Mesodermal cell (in vitro differentiated cells): ENCODE results near the gene ELMO3.

Source experiments
- H3K27ac ChIP-seq: 2 replicates; pipeline ENCODE4 v1.7.0; 2013; ENCODE audit warnings: mild to moderate bottlenecking, low read depth, low read length, moderate library complexity; ENCODE audit not compliant: severe bottlenecking
- H3K36me3 ChIP-seq: 2 replicates; pipeline ENCODE4 v1.7.1; 2013; ENCODE audit warnings: mild to moderate bottlenecking, low read length, moderate library complexity; ENCODE audit not compliant: control insufficient read depth, insufficient read depth
- H3K4me1 ChIP-seq: one replicate; pipeline ENCODE4 v1.7.1; 2013; ENCODE audit warnings: mild to moderate bottlenecking, low read length; ENCODE audit not compliant: insufficient read depth, control insufficient read depth, poor library complexity, severe bottlenecking
- H3K4me3 ChIP-seq: 2 replicates; pipeline ENCODE4 v1.7.0; 2013; ENCODE audit warnings: low read length, control low read depth, mild to moderate bottlenecking; ENCODE audit not compliant: insufficient read depth, poor library complexity, severe bottlenecking; ENCODE audit errors: extremely low read depth
- H3K9me3 ChIP-seq: 2 replicates; pipeline ENCODE4 v1.7.1; 2013; ENCODE audit warnings: mild to moderate bottlenecking, low read length, moderate library complexity; ENCODE audit not compliant: control insufficient read depth
- WGBS, 2 experiments: methylation state at CpG; one replicate each; pipeline ENCODE4 v1.1.5; 2013; ENCODE audit warnings: missing lambda C conversion rate in 2 of 2; ENCODE audit not compliant: insufficient coverage in 2 of 2; 5-methylcytosine and 5-hydroxymethylcytosine counted together

The ELMO3 gene

DNA sequence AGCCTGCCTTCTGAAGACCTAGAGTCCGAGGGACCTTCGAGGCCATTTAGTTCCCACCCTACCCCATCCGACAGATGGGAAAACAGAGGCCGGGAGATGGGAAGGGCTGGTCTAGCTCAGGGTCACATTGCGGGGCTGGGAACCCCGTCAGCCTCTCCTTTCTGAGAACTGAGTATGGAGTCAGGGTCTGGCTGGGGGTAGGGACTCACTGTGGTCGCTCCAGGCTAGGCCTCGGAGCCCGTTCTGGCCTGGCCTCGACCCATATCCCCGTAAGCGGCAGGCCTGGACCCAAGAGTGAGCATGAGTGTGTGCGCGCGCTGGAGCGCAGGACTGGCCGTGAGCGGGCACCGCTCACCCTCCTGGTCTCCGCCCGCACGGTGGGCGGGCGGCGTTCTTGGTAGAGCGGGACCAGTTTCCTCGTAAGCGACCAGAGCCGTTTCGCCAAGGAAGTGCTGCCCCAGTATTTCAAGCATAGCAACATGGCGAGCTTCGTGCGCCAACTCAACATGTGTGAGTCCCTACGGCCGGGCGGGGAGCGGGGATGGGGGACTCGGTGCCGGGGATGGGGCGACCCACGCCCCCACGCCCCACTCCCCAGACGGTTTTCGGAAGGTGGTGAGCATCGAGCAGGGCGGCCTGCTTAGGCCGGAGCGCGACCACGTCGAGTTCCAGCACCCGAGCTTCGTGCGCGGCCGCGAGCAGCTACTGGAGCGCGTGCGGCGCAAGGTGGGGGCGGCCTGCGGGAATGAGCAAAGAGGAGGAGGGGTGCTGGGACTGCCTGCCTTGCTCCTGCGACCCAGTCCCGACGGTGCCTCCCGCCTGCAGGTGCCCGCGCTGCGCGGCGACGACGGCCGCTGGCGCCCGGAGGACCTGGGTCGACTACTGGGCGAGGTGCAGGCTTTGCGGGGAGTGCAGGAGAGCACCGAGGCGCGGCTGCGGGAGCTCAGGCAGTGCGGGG is 33.5 kb upstream of the ELMO3 start:
- Histone ChIP-seq H3K9me3 (no peaks in the 10 kb centered on the region), H3K4me3 (no peak overlapping the region), H3K27ac (no peak overlapping the region), H3K36me3 (no peaks in the 10 kb centered on the region), H3K4me1 (peaks cover 23% of the 10 kb centered on the region)
- WGBS, 2 experiments = 4% methylated on average over 55 to 56 of the region's 85 CpGs

GRCh38 chr16:67166110-67166547 is 32.8 kb upstream of the ELMO3 start:
- no peaks in the 10 kb centered on the region for H3K9me3 ChIP-seq
- no peak overlapping the region for H3K27ac ChIP-seq
- no peak overlapping the region for H3K4me3 ChIP-seq
- no peaks in the 10 kb centered on the region for H3K36me3 ChIP-seq
- peaks cover 21% of the 10 kb centered on the region for H3K4me1 ChIP-seq
- WGBS, 2 experiments = 24 to 50% methylated on average over 2 to 9 of the region's 18 CpGs

DNA sequence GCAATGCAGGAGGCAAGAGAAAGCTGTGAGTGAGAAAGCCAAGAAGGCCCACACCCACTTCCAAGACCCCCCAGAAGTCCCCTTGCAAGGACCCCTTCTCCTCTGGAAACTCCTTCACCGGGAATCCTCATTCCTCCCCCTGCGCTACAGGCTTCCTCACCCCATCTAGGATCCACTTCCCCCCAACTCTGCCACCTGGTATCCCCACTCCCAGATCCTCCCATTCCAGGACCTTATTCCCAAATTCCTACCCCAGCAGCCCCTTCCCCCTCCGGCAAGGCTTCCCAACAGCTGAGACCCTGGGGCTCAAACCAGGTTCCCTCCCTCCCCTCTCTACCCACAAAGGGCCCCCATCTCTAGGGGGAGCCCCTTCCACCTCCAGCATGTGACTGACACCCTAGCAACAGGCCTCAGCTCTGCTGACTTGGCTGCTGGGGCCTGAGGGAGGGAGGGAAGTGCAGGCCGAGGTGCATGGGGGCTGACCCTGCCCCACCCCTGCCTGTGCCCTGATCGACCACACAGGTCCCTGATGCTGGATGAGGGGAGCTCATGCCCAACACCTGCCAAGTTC is 32.2 kb upstream of the ELMO3 start:
- WGBS, 2 experiments = 60 to 79% methylated on average over 2 to 5 of the region's 5 CpGs

GRCh38 chr16:67167588-67167987 is 31.3 kb upstream of the ELMO3 start:
- Histone ChIP-seq H3K4me1 (peaks cover 24% of the 10 kb centered on the region), H3K36me3 (no peaks in the 10 kb centered on the region), H3K27ac (no peak overlapping the region), H3K4me3 (no peak overlapping the region), H3K9me3 (no peaks in the 10 kb centered on the region)
- WGBS, 2 experiments = 67 to 87% methylated on average over 7 of the region's 7 CpGs

More for the DNA sequence above, 32.2 kb upstream of the ELMO3 start:
- Histone ChIP-seq H3K4me3 (no peak overlapping the region), H3K4me1 (peaks cover 24% of the 10 kb centered on the region), H3K36me3 (no peaks in the 10 kb centered on the region), H3K27ac (no peak overlapping the region), H3K9me3 (no peaks in the 10 kb centered on the region)

GRCh38 chr16:67169011-67169451 is 29.9 kb upstream of the ELMO3 start:
- H3K9me3 ChIP-seq = no peaks in the 10 kb centered on the region
- 36 to 37% methylated on average over 9 of the region's 9 CpGs for WGBS, 2 experiments
- H3K27ac ChIP-seq = no peak overlapping the region
- no peak overlapping the region for H3K4me3 ChIP-seq
- peaks cover 22% of the 10 kb centered on the region for H3K4me1 ChIP-seq
- H3K36me3 ChIP-seq = no peaks in the 10 kb centered on the region

GRCh38 chr16:67169642-67170167 is 29.2 kb upstream of the ELMO3 start:
- H3K9me3 ChIP-seq = no peaks in the 10 kb centered on the region
- no peaks in the 10 kb centered on the region for H3K36me3 ChIP-seq
- 4 to 7% methylated on average over 19 of the region's 24 CpGs for WGBS, 2 experiments

DNA sequence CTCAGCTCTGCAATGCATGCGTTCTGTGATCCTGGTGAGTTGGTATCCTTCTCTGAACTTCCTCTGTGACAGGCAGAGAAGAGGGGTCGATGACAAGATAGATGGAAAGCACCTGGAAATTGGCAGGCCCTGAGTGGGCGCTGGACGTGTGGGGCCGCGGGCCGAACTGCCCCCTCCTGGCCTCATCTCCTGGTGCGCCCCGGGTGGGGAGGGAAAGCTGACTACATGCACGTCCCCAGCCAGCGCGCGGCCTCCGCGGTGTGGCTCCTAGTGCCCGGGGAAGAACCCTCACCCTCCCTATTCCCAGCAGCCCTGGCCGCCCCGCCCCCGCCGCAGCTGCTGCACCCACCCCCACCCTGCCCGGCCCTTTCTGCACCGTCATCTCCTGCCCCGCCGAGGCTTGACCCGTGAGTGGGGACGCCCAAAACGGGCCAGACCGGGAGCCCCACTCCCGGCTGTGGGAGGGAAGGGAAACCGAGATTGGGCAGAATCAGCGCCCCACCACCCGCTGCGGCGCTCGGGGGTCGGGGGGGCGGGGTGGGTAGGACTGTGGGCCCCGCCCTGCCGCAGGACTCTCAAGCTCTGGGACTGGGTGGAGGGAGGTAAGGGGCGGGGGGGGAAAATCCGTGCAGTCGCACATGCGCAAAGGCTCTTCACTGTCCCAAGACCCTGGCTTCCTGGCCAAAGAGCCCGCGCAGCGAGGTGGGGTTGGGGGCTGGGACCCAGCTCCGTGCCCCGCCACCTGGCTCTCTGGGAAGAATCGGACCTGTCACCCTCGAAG is 28.6 kb upstream of the ELMO3 start, which contains the start of gene NOL3:
TSS of gene NOL3 (plus strand) at position 371 of the 781 bp plus-strand sequence.
- Histone ChIP-seq H3K4me1 (peaks cover 23% of the 10 kb centered on the region), H3K4me3 (peak within 1 kb of the TSS; percentile 41), H3K27ac (peak within 1 kb of the TSS; percentile 84), H3K36me3 (peaks cover 5% of the 10 kb centered on the region), H3K9me3 (no peaks in the 10 kb centered on the region)
- 0% methylated on average over 20 to 23 of the region's 50 CpGs for WGBS, 2 experiments

More at GRCh38 chr16:67169642-67170167, 29.2 kb upstream of the ELMO3 start:
- peaks cover 22% of the 10 kb centered on the region for H3K4me1 ChIP-seq
- peak overlapping the region; percentile 41 for H3K4me3 ChIP-seq
- peak overlapping the region; percentile 20 for H3K27ac ChIP-seq

GRCh38 chr16:67170949-67171649 is 27.8 kb upstream of the ELMO3 start:
- H3K36me3 ChIP-seq = peaks cover 8% of the 10 kb centered on the region
- 48 to 51% methylated on average over 12 to 14 of the region's 14 CpGs for WGBS, 2 experiments
- H3K4me3 ChIP-seq = peak overlapping the region; percentile 41
- peaks cover 20% of the 10 kb centered on the region for H3K4me1 ChIP-seq
- peak overlapping the region; percentile 84 for H3K27ac ChIP-seq
- H3K9me3 ChIP-seq = no peaks in the 10 kb centered on the region

- H3K36me3 ChIP-seq = peaks cover 12% of the 10 kb centered on the region
- no peak overlapping the region for H3K27ac ChIP-seq
- peak overlapping the region; percentile 29 for H3K4me3 ChIP-seq
- 60 to 89% methylated on average over 1 of the region's 1 CpG for WGBS, 2 experiments
- peaks cover 20% of the 10 kb centered on the region for H3K4me1 ChIP-seq
- no peaks in the 10 kb centered on the region for H3K9me3 ChIP-seq
Measured at GRCh38 chr16:67173323-67173722, 25.6 kb upstream of the ELMO3 start.
